GM19025 (cell line): Measurements from ENCODE around the gene AHCYL1.

Source experiments
- ATAC-seq: cut with Tn5 transposase; IDR thresholded peaks from one replicate; pipeline ENCODE4 v1.9.1; 2021; ENCODE audit warnings: mild to moderate bottlenecking, low read depth, moderate library complexity; ENCODE audit not compliant: unreplicated experiment

Gene AHCYL1

DNA sequence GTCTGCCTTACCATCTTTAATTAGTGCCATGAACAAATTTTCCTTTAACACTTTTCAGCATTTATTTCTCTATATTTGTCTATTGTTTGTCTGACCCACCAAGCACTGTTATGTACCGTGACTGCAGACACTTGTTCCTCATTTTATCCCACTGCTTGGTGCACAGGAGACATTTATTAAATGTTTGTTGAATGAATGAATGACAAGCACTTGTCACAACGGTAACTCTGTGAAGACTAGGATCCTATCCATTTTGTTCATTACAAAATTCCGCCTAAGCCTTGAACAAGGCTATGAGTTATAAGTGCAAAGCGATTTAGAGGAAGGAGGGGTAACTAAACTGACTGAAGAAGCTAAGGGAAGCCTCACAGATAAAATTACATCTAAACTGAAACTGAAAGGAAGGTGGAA lies 49.5 kb downstream of the AHCYL1 start:
- ATAC-seq = no peak

GRCh38 chr1:110034451-110035235 lies 50.1 kb downstream of the AHCYL1 start, which contains the start of gene STRIP1:
TSS of gene STRIP1 (plus strand) at chr1:110034624. CDS start at chr1:110034638, 14 bp downstream.
- ATAC-seq = peak; percentile 79

DNA sequence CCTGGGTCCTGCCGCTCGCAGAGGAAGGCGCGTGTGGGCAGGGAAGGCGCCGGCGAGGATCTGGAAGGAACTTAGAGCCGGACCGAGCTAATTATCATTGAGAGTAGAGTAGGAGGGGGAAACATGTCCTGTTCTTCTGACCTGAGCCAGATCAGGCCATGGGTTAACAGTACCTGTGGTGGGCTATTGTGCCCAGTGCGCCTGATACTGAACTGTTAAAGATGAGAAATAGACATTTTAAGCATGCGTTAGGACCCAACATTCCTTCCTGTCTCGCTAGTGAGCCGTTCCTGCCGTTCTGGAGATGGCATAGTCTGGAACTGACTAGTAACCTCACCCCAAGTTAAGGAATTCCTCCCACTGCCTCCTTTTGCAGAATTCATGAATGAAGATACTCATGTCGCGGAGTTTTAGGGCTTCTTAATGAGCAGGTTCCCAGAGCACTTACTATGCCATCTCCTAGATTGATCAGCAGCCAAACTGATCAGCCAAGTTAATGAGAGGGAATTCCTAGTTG lies 50.7 kb downstream of the AHCYL1 start:
- no peak for ATAC-seq

DNA sequence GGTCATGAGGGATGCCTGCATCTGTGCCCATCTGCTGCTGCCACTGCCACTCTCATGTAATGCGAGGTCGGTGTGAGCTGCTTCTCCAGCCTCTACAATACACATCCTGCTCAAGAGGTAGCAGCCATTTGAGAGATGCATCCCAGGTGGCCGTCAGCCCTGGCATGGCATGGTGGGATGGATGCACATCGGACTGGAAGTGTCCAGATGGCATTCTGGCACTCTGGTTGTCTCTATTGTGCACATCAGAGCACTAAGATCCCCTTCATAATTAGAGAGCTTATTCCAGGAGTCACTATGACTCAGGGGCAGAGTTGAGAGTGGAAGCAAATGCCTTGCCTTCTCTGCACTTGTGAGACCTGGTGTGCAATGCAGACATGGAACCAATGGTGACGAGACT lies 53.7 kb downstream of the AHCYL1 start:
- ATAC-seq = no peak

- ATAC-seq = no peak
Observed at GRCh38 chr1:110039641-110040040, 55.1 kb downstream of the AHCYL1 start.

DNA sequence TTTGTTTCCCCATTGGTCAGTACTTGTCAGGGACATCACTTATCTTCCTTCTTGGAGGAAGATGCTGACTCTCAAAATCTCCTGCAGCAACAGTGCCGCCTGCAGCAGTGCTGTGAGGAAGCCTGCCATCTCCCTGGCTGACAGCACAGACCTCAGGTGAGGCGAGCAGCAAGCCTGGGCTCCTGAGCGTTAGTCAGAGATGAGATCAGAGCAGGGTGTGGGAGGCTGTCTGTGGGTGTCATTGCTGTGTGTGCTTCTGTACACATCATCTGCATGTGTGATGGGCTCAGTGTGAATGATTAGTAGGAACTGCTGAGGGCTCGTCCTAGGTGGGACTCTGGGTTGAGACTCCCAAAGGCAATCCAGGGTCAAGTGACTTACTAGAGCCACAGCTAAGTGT lies 56.0 kb downstream of the AHCYL1 start:
- ATAC-seq = no peak

GRCh38 chr1:110043016-110043415 lies 58.5 kb downstream of the AHCYL1 start:
- ATAC-seq = no peak

- no peak for ATAC-seq
Observed at GRCh38 chr1:110047463-110047862, 62.9 kb downstream of the AHCYL1 start.

- no peak for ATAC-seq
Observed at GRCh38 chr1:110048240-110048639, 63.7 kb downstream of the AHCYL1 start.

DNA sequence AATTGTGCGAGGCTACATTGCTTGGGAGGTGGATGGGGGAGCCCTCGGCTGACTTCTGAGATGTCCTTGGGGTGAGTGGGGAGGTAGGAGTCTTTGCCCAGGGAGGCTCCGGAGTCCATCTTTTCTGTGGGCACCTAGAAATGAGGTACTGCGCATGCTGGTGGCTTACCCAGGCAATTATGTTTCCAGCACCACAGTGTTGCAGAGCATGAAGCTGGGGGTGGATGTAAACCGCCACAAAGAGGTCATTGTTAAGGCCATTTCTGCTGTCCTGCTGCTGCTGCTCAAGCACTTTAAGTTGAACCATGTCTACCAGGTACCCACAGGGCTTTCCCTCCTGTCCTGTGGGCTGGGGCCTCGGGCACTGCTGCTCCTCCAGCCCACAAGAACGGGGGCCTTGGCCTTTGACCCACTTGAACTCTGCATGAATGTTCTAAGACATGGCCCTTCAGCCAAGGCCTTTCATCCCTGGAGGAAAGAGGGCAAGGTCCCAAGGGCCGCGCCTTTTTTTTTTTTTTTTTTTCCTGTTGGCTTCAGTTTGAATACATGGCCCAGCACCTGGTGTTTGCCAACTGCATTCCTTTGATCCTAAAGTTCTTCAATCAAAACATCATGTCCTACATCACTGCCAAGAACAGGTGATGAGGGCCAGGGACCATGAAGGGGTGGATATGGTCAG lies 64.5 kb downstream of the AHCYL1 start:
- ATAC-seq = no peak

GRCh38 chr1:110049801-110050601 lies 65.4 kb downstream of the AHCYL1 start:
- no peak for ATAC-seq

GRCh38 chr1:110050602-110051261 lies 66.2 kb downstream of the AHCYL1 start:
- no peak for ATAC-seq

DNA sequence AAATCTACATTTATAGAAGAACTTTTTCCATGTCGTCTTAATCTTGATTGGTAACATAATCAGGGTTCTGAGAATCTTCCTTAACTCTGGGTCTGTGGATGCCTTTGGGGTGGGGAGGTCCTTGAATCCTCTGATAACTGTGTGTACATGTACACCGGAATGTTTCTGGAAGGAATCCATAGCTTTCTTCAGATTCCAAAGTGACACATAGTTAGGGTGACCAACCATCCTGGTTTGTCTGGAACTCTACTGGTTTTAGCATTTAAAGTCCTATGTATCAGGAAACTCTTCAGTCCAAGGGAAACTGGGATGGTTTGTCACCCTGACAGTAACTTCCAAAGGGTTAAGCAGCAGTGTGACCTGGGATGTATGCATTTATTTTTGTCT lies 66.7 kb downstream of the AHCYL1 start:
- no peak for ATAC-seq

DNA sequence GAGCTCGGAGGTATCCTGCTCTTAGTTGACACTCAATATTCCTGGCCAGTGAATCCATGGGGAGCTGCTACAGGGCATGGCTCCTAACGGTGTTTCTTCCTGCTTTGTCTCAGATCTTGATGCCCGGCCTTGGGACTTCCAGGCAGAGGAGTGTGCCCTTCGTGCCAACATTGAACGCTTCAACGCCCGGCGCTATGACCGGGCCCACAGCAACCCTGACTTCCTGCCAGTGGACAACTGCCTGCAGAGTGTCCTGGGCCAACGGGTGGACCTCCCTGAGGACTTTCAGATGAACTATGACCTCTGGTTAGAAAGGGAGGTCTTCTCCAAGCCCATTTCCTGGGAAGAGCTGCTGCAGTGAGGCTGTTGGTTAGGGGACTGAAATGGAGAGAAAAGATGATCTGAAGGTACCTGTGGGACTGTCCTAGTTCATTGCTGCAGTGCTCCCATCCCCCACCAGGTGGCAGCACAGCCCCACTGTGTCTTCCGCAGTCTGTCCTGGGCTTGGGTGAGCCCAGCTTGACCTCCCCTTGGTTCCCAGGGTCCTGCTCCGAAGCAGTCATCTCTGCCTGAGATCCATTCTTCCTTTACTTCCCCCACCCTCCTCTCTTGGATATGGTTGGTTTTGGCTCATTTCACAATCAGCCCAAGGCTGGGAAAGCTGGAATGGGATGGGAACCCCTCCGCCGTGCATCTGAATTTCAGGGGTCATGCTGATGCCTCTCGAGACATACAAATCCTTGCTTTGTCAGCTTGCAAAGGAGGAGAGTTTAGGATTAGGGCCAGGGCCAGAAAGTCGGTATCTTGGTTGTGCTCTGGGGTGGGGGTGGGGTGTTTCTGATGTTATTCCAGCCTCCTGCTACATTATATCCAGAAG lies 69.2 kb downstream of the AHCYL1 start:
- no peak for ATAC-seq

DNA sequence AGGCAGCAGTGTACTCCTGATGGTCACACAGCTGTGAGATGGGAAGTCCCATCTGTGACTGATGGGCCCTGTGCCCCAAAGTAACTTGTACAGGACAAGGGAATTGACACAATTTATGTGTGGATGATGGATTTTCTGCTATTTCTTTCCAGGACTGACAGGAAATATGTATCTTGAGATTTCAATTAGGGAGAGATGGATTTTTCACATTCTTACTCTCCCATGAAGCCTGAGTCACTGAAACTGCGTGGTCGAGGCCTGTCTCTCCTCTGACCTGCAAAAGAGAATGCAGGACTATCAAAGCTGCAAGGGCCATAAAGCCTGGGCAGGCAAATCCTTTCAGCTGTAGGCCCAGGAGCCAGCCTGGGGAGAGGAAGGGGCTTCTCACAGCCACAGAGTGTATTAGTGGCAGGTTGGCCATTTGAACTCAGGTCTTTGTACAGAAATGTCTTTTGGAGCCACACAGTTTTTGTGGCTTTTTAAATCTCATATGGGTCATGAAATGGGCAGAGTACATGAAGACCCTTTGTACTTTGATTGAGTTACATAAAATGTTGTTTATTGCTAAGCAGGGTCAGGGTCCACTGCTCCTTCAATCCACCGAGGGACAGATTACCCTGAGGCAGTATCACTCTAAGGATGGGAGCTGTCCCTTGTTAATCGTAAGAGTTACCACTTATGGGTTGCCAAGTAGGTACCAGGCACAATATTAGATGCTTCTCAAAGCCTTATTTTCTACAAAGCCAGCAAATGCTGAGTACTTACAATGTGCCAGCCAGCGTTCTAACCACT lies 71.1 kb downstream of the AHCYL1 start:
- ATAC-seq = no peak

GRCh38 chr1:110056285-110056683 lies 71.7 kb downstream of the AHCYL1 start:
- ATAC-seq = no peak

- no peak for ATAC-seq
Observed at GRCh38 chr1:110056776-110057175, 72.2 kb downstream of the AHCYL1 start.

GRCh38 chr1:110057963-110058518 lies 73.5 kb downstream of the AHCYL1 start:
- ATAC-seq = no peak
